GM23338 (cell line): ENCODE results near the gene PHF13.

Source experiments
- EZH2 ChIP-seq: fragments of 200-600 bp; sonication (generic); IDR thresholded peaks from one replicate; pipeline ENCODE4 v1.8.0; 2017; ENCODE audit warnings: antibody characterized with exemption, mild to moderate bottlenecking, low read depth; ENCODE audit not compliant: unreplicated experiment
- NANOG ChIP-seq: IDR thresholded peaks from 2 replicates; pipeline ENCODE4 v1.6.1; 2016; ENCODE audit warnings: antibody characterized with exemption, borderline replicate concordance
- TF ChIP-seq, protein P1 (sequence below), 2 experiments: fragments of 200-600 bp in 1 of 2; sonication (generic) in 1 of 2; conservative IDR thresholded peaks; 2 replicates each; pipeline versions ENCODE4 v1.5.1 to v1.6.1; 2016 to 2017; ENCODE audit warnings: antibody characterized with exemption in 2 of 2, low read depth in 2 of 2, mild to moderate bottlenecking in 2 of 2, moderate library complexity in 1 of 2

DNA sequence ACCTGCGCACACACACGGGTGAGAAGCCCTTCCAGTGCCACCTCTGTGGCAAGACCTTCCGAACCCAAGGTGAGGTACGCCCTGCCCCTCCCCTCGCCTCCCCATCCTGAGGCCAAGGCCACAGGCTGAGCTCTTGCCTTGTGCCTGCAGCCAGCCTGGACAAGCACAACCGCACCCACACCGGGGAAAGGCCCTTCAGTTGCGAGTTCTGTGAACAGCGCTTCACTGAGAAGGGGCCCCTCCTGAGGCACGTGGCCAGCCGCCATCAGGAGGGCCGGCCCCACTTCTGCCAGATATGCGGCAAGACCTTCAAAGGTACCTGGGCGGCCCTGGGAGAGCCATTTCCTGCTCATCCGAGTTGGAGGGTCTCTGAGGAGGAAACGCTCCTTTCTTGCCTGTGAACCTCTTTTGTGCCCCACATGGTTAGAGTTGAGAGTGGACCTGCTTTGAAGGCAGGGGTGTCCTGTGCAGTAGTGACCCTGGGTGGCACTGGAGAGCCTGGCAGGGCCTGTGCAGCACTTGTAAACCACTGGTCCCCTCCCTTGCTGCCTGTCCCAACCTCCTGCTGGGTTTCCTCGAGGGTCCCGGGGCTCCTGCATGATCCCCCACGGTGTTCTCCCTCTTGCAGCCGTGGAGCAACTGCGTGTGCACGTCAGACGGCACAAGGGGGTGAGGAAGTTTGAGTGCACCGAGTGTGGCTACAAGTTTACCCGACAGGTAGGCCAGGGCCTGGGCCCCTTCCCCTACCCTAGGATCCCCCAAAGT lies 25.2 kb upstream of the PHF13 start:
- TF ChIP-seq, protein P1, sequence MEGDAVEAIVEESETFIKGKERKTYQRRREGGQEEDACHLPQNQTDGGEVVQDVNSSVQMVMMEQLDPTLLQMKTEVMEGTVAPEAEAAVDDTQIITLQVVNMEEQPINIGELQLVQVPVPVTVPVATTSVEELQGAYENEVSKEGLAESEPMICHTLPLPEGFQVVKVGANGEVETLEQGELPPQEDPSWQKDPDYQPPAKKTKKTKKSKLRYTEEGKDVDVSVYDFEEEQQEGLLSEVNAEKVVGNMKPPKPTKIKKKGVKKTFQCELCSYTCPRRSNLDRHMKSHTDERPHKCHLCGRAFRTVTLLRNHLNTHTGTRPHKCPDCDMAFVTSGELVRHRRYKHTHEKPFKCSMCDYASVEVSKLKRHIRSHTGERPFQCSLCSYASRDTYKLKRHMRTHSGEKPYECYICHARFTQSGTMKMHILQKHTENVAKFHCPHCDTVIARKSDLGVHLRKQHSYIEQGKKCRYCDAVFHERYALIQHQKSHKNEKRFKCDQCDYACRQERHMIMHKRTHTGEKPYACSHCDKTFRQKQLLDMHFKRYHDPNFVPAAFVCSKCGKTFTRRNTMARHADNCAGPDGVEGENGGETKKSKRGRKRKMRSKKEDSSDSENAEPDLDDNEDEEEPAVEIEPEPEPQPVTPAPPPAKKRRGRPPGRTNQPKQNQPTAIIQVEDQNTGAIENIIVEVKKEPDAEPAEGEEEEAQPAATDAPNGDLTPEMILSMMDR (conservative IDR thresholded peaks at IDR 0.05; ENCODE audit: low read depth in 2 of 2), result no peak
- TF ChIP-seq NANOG, result no peak
- TF ChIP-seq EZH2, result no peak
